HL-60/S4 treated with retinoic acid at 250 ng/mL for 4 days and 3 days (cell line): ENCODE measurements around the gene CNOT2.
"Not testable (repeated sequence)": the region's sequence is repeated elsewhere in the genome, so short reads cannot be mapped to it uniquely, and the experiment has no call there.

Source experiments
- in situ Hi-C: fragments of 300-500 bp; cut with MboI; formaldehyde crosslinking; loops from 2 replicates; pipeline ENCODE4 v1.7.0; 2022; ENCODE audit warnings: low sequenced_read_pairs

The CNOT2 gene

DNA sequence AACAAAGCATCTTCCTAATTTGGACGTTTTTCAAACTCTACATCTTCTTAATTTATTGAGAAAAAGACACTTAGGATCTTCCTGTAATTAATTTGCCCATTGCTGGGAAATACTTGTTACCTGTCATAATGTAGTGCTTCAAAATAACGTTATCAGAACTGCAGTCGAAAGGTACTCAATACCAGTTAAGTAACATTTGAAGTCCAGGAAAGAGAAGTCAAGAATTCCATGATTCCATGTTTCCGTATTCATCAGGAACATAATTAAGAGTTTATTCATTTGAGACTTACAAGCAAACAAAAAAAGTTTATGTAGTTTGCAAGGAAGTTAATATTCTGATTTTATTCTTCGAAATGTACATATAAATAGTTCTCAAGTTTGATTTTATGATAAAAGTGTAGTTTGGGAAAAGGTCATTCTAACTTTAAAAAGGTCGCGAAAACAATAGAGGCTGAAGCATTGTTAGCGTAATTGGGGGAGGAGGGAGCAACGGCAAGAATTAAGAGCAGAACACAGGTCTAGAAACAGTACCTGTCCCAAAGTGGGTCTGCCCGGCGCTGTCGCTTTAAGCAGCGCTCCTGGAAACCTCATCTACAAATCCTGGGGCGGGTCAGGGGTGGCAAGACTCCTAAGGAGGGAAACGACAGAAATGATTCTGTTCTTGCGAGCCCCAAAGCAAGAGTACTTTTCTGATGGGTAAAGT, 121.6 kb downstream of the CNOT2 start:
- in situ Hi-C loops, result no loop called here

- in situ Hi-C loops, result no loop called here
These were observed 122.1 kb downstream of the CNOT2 start for GRCh38 chr12:70365398-70365647.

- in situ Hi-C loops, result no loop called here
These were observed 122.7 kb downstream of the CNOT2 start, which contains the start of gene KCNMB4 for GRCh38 chr12:70365648-70366518. Gene KCNMB4 (plus strand): TSS chr12:70366290. CDS start chr12:70366735, 445 bp downstream.

- in situ Hi-C loops, result no loop called here
These were observed 123.5 kb downstream of the CNOT2 start for GRCh38 chr12:70366581-70367257.

DNA sequence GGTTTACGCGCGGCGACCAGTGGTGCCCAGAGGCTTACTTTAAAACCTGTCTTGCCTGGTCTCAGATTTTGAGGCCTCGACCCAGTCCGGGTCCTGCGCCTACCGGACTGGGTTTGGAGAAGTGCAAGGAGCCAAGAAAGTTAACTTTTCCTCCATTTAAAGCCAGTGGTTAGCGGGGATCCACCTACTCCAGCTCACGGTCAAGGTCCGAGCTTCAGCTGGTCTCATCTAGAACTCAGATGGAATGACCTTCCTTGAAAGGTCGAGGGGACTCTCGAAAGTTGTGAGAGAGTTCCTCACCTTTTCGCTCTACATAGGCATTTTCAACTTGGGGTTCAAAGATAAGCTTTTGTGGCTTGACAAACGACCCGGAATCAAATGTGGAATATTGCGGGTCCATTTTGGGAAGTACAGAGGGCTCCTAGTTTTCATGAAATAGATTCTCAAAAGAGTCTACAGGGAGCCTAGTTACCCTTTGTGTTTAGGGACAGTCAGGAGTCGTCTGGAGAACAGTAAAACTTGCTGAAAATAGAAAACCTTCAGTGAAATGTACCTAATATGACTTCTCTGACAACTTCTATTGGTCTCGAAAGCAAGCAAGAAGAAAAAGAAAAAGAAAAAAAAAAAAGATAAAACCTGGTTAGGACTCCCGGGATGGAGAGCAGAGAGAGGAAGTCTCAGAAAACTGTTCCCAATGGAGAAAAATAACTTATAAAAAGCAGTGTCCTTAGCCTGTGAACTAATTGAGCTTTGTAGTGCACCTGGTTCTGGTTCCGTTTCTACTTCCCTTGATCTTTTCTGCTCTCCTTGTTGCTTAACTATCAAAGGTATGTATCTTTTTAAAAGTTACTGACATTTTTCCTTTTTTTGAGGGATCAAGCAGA, 124.3 kb downstream of the CNOT2 start:
- in situ Hi-C loops, result no loop called here

DNA sequence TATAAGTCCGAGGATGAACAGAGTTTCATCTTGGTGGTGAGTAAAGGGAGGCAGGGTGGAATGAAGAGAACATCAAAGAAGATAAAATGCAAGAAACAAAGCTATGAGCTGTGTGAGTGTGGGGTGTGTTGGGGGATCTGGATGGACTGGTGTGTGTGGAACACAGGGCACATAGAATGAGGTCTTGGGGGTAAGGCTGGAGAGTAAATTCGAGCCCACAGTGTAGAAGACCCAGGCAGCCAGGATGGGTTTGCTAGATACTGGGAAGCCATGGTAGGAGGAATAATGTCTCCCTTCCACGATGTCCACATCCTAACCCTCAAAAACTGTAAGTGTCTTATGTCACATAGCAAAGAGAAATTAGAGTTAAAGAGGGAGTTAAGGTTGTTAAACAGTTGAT, 129.6 kb downstream of the CNOT2 start:
- in situ Hi-C loops, result no loop called here

DNA sequence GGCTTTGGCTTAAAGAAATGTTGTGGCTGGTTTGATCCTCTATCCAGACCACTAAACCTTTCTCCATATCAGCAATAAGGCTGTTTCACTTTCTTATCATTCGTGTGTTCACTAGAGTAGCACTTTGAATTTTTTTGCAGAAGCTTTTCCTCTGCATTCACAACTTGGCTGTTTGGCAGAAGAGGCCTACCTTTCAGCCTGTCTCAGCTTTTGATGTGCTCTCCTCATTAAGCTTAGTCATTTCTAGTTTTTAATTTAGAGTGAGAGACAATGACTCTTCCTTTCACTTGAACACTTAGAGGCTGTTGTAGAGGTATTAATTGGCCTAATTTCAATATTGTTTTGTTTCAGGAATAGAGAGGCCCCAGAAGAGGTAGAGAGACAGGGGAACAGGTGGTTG, 136.6 kb downstream of the CNOT2 start:
- in situ Hi-C loops, result no loop called here

DNA sequence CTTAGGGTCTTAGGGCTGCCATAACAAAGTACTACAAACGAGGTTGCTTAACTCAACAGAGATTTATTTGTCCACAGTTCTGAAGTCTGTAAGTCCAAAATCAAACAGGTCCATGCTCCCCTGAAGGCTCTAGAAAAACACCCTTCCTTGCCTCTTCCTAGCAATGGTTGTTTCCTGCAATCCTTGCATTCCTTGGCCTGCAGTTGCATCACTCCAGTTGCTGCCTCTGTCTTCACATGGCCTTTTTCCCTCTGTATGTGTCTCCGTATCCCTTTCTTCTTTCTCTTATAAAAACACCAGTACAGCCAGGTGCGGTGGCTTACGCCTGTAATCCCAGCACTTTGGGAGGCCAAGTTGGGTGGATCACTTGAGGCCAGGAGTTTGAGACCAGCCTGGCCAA, 140.3 kb downstream of the CNOT2 start:
- in situ Hi-C loops, result no loop called here

- in situ Hi-C loops, result no loop called here
These were observed 140.7 kb downstream of the CNOT2 start for GRCh38 chr12:70383886-70384285.

- in situ Hi-C loops, result no loop called here
These were observed 143.5 kb downstream of the CNOT2 start for GRCh38 chr12:70386771-70387170.

DNA sequence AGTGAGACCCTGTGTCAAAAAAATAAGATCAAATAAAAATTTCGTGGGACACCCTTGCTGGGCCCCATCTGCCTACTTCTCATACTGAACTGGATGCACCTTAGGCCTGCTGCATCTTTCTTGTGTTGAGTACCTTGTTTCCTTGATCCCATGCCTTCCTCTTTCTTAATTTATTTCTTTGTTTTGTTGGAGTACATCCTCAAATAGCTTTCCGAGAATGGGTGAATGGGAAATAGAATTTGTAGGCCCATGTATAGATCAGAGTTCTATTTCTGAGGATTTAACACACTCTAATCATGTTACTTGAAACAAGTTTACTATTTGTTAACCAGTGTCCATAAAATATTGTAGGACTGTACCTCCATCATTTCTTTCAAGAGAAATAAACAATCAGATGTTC, 146.4 kb downstream of the CNOT2 start:
- in situ Hi-C loops, result no loop called here

- in situ Hi-C loops, result not testable (repeated sequence)
These were observed 149.4 kb downstream of the CNOT2 start for GRCh38 chr12:70392631-70393030.

GRCh38 chr12:70393787-70394499, 150.7 kb downstream of the CNOT2 start:
- in situ Hi-C loops, result no loop called here

DNA sequence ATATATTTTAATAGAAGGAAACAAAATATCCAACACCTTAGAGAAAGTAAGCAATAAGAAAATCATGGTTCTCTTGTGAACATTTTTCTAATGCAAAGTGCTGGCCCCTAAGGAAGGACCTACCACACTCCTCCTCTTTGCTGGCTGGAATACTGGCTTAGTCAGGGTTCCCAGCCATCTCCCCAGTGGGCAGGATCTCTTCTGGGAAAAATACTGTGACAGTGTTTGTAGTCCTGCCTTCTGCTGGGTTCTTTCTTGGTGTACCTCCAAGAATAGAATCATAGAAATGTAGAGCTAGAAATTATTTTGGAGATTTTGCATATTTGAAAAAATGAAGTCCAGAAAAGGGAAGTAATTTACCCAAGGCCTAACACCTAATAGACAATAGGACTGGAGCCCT, 154.8 kb downstream of the CNOT2 start:
- in situ Hi-C loops, result no loop called here

- in situ Hi-C loops, result no loop called here
These were observed 155.6 kb downstream of the CNOT2 start for GRCh38 chr12:70398862-70399261.

DNA sequence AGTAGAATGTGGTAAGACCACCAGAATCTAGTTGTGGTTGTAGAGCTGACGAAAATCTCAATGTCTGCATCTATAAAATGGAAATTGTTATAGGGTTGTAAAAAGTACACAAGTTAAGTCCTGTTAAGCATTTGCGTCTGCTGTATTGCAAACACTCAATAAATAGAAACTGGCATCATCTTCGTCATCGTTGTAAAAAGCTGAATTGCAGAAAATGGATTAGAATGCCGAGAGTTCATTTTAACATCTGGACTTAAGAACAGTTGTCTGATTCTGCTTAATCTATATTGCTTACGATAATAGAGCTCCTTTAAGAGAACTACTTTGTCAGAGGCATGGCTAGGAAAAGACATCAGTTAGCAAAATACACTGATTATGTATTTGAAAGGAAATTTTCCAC, 156.1 kb downstream of the CNOT2 start:
- in situ Hi-C loops, result no loop called here

GRCh38 chr12:70400124-70400523, 156.9 kb downstream of the CNOT2 start:
- in situ Hi-C loops, result no loop called here

DNA sequence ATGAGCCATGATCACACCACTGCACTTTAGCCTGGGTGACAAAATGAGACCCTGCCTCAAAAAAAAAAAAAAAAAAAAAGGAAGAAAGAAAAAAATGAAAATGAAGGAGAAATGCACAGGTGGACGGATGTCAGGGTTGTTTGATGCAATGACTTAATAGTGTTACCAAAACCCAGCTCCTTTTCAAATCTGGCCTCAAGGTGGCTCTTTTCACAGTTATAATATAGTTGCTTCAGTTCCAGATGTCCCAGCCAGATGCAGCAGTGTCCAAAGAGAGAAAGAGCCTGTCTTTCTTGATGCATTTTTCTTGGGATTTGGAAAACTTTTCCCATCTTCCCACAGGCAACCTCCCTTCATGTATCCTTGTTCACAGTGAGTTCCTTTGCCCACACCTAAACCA, 159.4 kb downstream of the CNOT2 start:
- in situ Hi-C loops, result no loop called here

- in situ Hi-C loops, result no loop called here
These were observed 160.6 kb downstream of the CNOT2 start for GRCh38 chr12:70403826-70404225.
